ENCODE results near the gene TPPP.
A peak's percentile ranks its signal among the peaks of the same experiment; 100 is the strongest.

Gene TPPP

DNA sequence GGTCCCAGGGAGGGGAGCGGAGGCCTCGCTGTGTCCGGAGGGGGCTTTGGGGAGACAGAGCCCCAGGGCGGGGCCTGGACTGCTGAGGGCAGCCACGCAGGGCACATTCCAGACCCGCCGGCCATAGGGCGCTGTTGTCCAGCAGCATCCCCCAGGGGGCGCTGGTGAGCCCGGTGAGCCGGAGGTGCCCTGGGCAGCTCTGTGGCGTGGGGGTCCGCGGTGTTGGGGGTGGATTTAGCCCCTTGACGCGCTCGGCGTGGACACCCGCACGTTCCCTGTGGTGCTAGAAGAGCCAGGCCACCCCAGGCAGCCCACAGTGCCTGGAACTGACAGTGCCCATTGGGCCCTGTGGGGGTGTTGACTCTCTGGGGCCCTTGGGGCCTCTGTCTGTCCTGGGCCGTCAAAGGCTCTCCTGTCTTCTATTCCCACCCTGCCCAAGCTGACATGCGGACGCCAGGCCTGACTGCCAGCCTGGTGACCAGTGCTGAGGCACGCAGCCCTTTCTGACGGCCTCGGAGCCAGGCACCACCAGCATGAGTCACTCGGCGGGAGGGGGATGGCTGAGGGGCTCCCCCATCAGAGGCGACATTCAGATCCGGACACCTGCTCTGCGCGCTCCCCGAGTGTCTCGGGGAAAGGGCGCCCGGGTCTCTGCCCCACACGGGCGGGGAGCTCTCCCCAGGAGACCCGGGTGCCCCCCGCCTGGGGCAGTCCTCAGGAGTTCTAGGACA, 23.9 kb downstream of the TPPP start:
- DNase-seq (ENCODE audit: low read depth) = peak; percentile 88
- TF ChIP-seq, protein P1, sequence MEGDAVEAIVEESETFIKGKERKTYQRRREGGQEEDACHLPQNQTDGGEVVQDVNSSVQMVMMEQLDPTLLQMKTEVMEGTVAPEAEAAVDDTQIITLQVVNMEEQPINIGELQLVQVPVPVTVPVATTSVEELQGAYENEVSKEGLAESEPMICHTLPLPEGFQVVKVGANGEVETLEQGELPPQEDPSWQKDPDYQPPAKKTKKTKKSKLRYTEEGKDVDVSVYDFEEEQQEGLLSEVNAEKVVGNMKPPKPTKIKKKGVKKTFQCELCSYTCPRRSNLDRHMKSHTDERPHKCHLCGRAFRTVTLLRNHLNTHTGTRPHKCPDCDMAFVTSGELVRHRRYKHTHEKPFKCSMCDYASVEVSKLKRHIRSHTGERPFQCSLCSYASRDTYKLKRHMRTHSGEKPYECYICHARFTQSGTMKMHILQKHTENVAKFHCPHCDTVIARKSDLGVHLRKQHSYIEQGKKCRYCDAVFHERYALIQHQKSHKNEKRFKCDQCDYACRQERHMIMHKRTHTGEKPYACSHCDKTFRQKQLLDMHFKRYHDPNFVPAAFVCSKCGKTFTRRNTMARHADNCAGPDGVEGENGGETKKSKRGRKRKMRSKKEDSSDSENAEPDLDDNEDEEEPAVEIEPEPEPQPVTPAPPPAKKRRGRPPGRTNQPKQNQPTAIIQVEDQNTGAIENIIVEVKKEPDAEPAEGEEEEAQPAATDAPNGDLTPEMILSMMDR (conservative IDR thresholded peaks at IDR 0.05; ENCODE audit: low read depth, low read length) = peak; percentile 62
- H3K4me3 ChIP-seq (ENCODE audit: low read length) = no peak overlapping the region

DNA sequence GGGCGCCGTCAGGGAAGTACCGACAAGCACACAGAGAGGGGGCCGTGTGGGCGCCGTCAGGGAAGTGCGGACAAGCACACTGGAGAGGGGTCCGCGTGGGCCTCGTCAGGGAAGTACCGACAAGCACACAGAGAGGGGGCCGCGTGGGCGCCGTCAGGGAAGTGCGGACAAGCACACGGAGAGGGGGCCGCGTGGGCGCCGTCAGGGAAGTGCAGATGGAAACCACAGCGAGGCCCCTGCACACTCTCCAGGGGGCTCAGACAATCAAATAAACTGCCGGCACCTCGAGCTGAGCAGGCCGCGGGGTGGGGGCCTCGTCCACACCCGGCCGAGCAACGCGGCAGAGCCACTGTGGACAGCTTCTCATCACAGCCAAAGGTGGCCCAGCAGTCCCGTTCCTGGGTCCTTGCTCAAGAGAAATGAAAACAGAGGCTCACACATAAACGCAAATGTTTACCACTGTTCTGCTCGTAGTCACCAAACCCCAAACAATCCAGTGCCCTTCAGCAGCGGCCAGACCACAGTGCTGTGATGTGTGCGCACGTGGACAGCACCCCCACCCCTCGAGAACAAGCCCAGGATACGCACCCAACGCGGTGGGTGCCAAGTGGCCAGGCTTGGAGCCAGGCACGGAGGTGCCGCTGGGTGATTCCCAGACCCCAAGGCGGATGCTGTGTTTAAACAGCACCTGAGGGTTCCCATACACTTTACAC, 24.7 kb downstream of the TPPP start:
- TF ChIP-seq, protein P1 (conservative IDR thresholded peaks at IDR 0.05; ENCODE audit: low read depth, low read length) = no peak
- H3K4me3 ChIP-seq (ENCODE audit: low read length) = no peak overlapping the region
- DNase-seq (ENCODE audit: low read depth) = no peak

DNA sequence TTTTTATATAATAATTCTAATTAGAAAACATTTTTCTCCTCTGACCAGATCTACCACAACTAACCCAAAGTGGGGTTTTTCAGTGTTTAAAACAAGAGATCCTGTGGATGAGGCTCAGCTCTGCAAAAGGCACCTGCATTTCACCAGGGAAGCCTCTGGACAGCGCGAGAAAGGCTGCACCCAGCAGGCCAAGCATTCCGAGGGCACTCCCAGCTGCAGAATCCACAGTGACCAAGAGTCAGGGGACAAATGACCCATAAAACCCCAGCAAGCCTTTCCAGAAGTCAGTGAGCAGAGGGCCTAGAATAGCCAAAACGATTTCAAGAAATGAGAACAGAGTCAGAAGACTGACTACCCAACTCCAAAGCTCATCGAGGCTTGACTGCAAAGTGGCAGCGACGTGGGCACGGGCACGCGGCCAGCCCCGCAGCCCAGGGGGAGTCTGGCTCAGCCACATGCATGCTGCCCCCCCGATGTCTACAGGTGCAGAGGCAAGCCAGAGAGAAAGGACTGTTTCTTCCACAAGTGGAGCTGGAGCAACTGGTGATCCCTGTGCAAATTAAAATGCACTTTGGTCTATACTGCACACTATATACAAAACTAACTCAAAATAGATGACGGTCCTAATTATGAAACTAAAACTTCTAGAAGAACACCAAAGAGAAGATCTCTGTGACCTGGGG, 26.2 kb downstream of the TPPP start:
- H3K4me3 ChIP-seq (ENCODE audit: low read length) = no peak overlapping the region
- TF ChIP-seq, protein P1 (conservative IDR thresholded peaks at IDR 0.05; ENCODE audit: low read depth, low read length) = no peak
- DNase-seq (ENCODE audit: low read depth) = no peak

DNA sequence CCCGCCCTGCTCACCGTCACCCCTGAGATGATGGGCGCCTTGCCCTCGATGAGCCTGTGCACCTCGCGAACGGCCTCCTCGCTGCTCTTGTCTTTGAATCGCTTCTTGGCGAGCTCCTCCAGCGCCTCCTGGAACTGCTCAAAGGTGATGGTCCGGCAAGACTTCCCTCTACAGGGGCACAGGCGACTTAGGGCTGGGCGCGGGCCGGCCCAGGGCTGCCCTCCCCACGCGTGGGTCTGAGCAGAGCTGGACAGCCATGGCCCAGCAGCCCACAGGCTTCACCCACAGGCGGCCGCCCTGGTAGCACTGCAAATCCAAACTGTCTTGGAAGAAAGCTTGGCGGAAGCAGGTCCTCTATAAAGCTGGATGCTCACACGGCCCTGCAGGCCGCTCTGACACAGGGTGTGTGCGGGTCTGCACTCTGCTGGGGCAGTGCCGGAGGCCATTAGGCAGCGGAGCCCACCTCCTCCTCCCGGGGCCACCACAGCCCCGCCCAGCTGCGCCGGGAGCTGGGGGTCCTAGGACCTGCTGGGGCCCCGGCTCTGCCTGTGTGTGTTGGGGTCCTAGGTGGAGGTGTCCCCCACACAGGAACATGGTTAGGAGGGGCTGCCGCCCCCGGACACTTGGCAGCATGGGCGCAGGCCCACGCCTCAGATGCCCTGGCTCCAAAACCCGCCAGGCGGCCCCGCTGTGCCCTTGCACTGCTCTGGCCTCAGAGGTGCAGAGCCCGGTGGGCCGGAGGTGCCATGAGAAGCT, 27.0 kb downstream of the TPPP start:
- TF ChIP-seq, protein P1 (conservative IDR thresholded peaks at IDR 0.05; ENCODE audit: low read depth, low read length) = no peak
- no peak for DNase-seq (ENCODE audit: low read depth)
- H3K4me3 ChIP-seq (ENCODE audit: low read length) = no peak overlapping the region

DNA sequence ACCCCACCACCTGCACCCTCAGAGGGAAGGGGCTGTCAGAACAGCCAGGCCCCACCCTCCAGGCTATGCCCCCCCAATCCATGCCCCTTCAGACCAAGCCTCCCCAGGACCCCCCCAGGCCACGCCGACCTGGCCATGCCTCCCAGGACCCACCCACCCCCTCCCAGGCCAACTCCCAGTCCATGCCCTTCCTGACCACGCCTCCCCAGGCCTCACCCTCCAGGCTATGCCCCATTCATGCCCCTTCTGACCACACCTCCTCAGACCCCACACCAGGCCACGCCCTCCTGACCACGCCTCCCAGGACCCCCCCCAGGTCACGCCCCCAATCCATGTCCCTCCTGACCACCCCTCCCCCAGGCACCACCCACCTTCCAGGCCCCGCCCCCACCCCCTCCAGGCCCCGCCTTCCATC, 27.6 kb downstream of the TPPP start:
- H3K4me3 ChIP-seq (ENCODE audit: low read length) = no peak overlapping the region
- TF ChIP-seq, protein P1 (conservative IDR thresholded peaks at IDR 0.05; ENCODE audit: low read depth, low read length) = no peak
- DNase-seq (ENCODE audit: low read depth) = no peak

DNA sequence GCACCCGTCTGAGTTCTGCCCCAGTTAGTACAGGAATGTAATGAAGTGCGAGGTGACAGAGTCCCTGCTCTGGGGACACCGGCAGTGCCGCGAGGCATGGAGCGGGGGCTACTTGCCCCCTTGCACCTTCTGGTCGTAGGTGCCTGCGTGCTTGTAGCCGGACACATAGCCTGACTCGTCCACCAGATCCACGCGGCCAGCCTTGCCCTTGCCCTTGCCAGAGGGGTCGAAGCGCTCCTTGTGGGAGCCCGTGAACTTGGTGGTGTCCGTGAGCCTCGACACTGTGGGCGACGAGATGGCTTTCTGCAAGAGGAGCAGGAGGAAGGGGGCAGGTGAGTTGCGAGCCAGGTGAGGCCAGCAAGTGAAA, 28.2 kb downstream of the TPPP start:
- TF ChIP-seq, protein P1 (conservative IDR thresholded peaks at IDR 0.05; ENCODE audit: low read depth, low read length) = no peak
- no peak for DNase-seq (ENCODE audit: low read depth)
- H3K4me3 ChIP-seq (ENCODE audit: low read length) = no peak overlapping the region

Measured in retinal pigment epithelial cell (primary cell).